ENCODE measurements around the gene MPV17. TPM values are rescaled to one million over a fixed set of nuclear protein-coding genes. Genes with fewer than 3 reads are reported as not detected.

MPV17 gene
- total and polyA plus RNA-seq, 2 donors (not counting 1 experiment from before 2014, with no cell fraction given): 83.2 to 272 TPM

- H3K27ac ChIP-seq (ENCODE audit: insufficient read depth, low read length): no peak overlapping the region
These were observed 24.4 kb downstream of the MPV17 start for GRCh38 chr2:27298391-27299080.

GRCh38 chr2:27297195-27297594 is 25.7 kb downstream of the MPV17 start:
- no peak for TF ChIP-seq CTCF (conservative IDR thresholded peaks at IDR 0.05 in 1 of 2, IDR thresholded peaks at IDR 0.05 in 1 of 2; ENCODE audit: low read depth in 1 of 2, low read length in 2 of 2)
- TF ChIP-seq EZH2 (IDR thresholded peaks at IDR 0.05; ENCODE audit: low read length, missing control alignments): no peak
- Histone ChIP-seq H3K9me3 (ENCODE audit: control insufficient read depth, insufficient read depth, low read depth, low read length) (no peaks in the 10 kb centered on the region), H2AFZ (ENCODE audit: low read length) (no peak overlapping the region), H3K4me3 (replicated peaks in 1 of 4; ENCODE audit: control extremely low read depth in 1 of 4, insufficient read depth in 1 of 4, low read depth in 3 of 4, low read length in 4 of 4) (no peak overlapping the region), H3K27ac (ENCODE audit: insufficient read depth, low read length) (no peak overlapping the region), H4K20me1 (ENCODE audit: control insufficient read depth, extremely low read depth, insufficient read depth, low read length) (no peaks in the 10 kb centered on the region), H3K9ac (ENCODE audit: insufficient read depth, low read length) (no peak overlapping the region), H3K4me1 (ENCODE audit: control insufficient read depth, extremely low read depth, insufficient read depth, low read length) (peaks cover 4% of the 10 kb centered on the region), H3K79me2 (ENCODE audit: control insufficient read depth, insufficient read depth, low read length) (no peaks in the 10 kb centered on the region), H3K4me2 (ENCODE audit: extremely low read depth, insufficient read depth, low read length) (no peak overlapping the region), H3K36me3 (ENCODE audit: control insufficient read depth, insufficient read depth, low read length) (no peaks in the 10 kb centered on the region), H3K27me3 (ENCODE audit: control insufficient read depth, insufficient read depth, low read length) (peaks cover 8% of the 10 kb centered on the region)
- no peak for DNase-seq (ENCODE audit: low read depth in 2 of 2)

More at GRCh38 chr2:27298391-27299080, 24.4 kb downstream of the MPV17 start:
- TF ChIP-seq EZH2 (IDR thresholded peaks at IDR 0.05; ENCODE audit: low read length, missing control alignments) (no peak), CTCF (conservative IDR thresholded peaks at IDR 0.05 in 1 of 2, IDR thresholded peaks at IDR 0.05 in 1 of 2; ENCODE audit: low read depth in 1 of 2, low read length in 2 of 2) (no peak)
- Histone ChIP-seq H3K36me3 (ENCODE audit: control insufficient read depth, insufficient read depth, low read length) (no peaks in the 10 kb centered on the region), H3K27me3 (ENCODE audit: control insufficient read depth, insufficient read depth, low read length) (peaks cover 8% of the 10 kb centered on the region), H3K9ac (ENCODE audit: insufficient read depth, low read length) (no peak overlapping the region), H4K20me1 (ENCODE audit: control insufficient read depth, extremely low read depth, insufficient read depth, low read length) (no peaks in the 10 kb centered on the region), H3K79me2 (ENCODE audit: control insufficient read depth, insufficient read depth, low read length) (no peaks in the 10 kb centered on the region), H3K4me3 (replicated peaks in 1 of 4; ENCODE audit: control extremely low read depth in 1 of 4, insufficient read depth in 1 of 4, low read depth in 3 of 4, low read length in 4 of 4) (no peak overlapping the region), H3K4me2 (ENCODE audit: extremely low read depth, insufficient read depth, low read length) (no peak overlapping the region), H2AFZ (ENCODE audit: low read length) (no peak overlapping the region), H3K9me3 (ENCODE audit: control insufficient read depth, insufficient read depth, low read depth, low read length) (no peaks in the 10 kb centered on the region), H3K4me1 (ENCODE audit: control insufficient read depth, extremely low read depth, insufficient read depth, low read length) (peaks cover 4% of the 10 kb centered on the region)
- DNase-seq (ENCODE audit: low read depth in 2 of 2): no peak

- Histone ChIP-seq H3K9me3 (ENCODE audit: control insufficient read depth, insufficient read depth, low read depth, low read length) (no peaks in the 10 kb centered on the region), H3K27me3 (ENCODE audit: control insufficient read depth, insufficient read depth, low read length) (peaks cover 10% of the 10 kb centered on the region), H3K4me3 (replicated peaks in 1 of 4; ENCODE audit: control extremely low read depth in 1 of 4, insufficient read depth in 1 of 4, low read depth in 3 of 4, low read length in 4 of 4) (no peak overlapping the region), H3K36me3 (ENCODE audit: control insufficient read depth, insufficient read depth, low read length) (no peaks in the 10 kb centered on the region), H3K79me2 (ENCODE audit: control insufficient read depth, insufficient read depth, low read length) (no peaks in the 10 kb centered on the region), H3K4me2 (ENCODE audit: extremely low read depth, insufficient read depth, low read length) (no peak overlapping the region), H3K9ac (ENCODE audit: insufficient read depth, low read length) (no peak overlapping the region), H2AFZ (ENCODE audit: low read length) (no peak overlapping the region), H3K27ac (ENCODE audit: insufficient read depth, low read length) (no peak overlapping the region), H3K4me1 (ENCODE audit: control insufficient read depth, extremely low read depth, insufficient read depth, low read length) (peaks cover 4% of the 10 kb centered on the region), H4K20me1 (ENCODE audit: control insufficient read depth, extremely low read depth, insufficient read depth, low read length) (no peaks in the 10 kb centered on the region)
- peak in 1 of 2 donors; percentile 26 for DNase-seq (ENCODE audit: low read depth in 2 of 2)
- TF ChIP-seq EZH2 (IDR thresholded peaks at IDR 0.05; ENCODE audit: low read length, missing control alignments) (no peak), CTCF (conservative IDR thresholded peaks at IDR 0.05 in 1 of 2, IDR thresholded peaks at IDR 0.05 in 1 of 2; ENCODE audit: low read depth in 1 of 2, low read length in 2 of 2) (no peak)
These were observed 26.4 kb downstream of the MPV17 start for GRCh38 chr2:27296481-27296880.

All from fibroblast of lung (primary cell).